IPS-18a (cell line): ENCODE results near the gene TP53AIP1.

Experiments
- H3K27ac ChIP-seq: one replicate; pipeline ENCODE4 v1.5.1; 2013; ENCODE audit warnings: low read length
- H3K27me3 ChIP-seq: one replicate; pipeline ENCODE4 v1.6.1; 2013; ENCODE audit warnings: mild to moderate bottlenecking, low read length; ENCODE audit not compliant: control insufficient read depth, insufficient read depth
- H3K36me3 ChIP-seq: one replicate; pipeline ENCODE4 v1.6.1; 2013; ENCODE audit warnings: low read depth, low read length; ENCODE audit not compliant: control insufficient read depth
- H3K4me1 ChIP-seq: one replicate; pipeline ENCODE4 v1.6.1; 2013; ENCODE audit warnings: low read depth, low read length; ENCODE audit not compliant: control insufficient read depth
- H3K4me3 ChIP-seq: one replicate; pipeline ENCODE4 v1.5.1; 2013; ENCODE audit warnings: low read length
- H3K9ac ChIP-seq: one replicate; pipeline ENCODE4 v1.6.1; 2013; ENCODE audit warnings: mild to moderate bottlenecking, low read length, moderate library complexity
- H3K9me3 ChIP-seq: one replicate; pipeline ENCODE4 v1.6.1; 2013; ENCODE audit warnings: low read depth, low read length; ENCODE audit not compliant: control insufficient read depth

TP53AIP1 gene

DNA sequence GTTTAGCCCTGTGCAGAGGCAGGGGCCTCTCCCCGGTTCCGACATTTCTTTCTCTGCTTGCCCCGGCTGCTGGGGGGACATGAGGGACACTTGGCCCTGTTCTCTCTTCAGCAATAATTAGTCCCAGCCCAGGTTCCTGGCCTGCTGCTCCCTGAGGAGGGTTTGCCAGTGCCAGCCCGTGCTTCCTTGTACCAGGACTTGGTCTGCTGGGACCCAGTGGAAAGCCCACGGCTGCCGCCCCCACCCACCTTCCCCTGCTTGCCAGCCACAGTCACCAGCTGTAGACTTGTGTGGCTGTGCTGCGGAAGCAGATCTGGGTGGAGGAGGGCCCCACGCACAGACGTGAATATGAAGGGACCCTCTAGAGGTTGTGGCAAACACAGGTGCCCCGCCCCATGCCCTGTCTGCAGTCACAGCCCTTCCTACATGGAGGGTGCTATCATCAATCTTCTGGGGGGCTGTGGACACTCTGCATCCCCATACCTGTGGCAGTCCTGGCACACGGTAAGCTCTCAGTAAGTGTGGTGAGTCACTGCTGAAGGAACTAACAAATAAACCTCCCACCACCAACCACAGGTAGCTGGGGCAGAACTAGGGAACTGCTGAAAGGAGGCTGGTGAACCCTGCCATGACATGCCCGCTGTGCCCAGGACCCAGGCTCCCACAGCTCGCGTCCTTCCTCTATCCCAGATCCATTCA, 949 bp downstream of the TP53AIP1 start:
- no peaks in the 10 kb centered on the region for H3K27me3 ChIP-seq
- H3K4me1 ChIP-seq: peaks cover 10% of the 10 kb centered on the region

GRCh38 chr11:128941110-128941509, 1.6 kb downstream of the TP53AIP1 start:
- no peaks in the 10 kb centered on the region for H3K9me3 ChIP-seq
- H3K4me3 ChIP-seq: no peak overlapping the region
- H3K9ac ChIP-seq: no peak overlapping the region
- H3K4me1 ChIP-seq: peaks cover 15% of the 10 kb centered on the region
- no peaks in the 10 kb centered on the region for H3K36me3 ChIP-seq
- H3K27me3 ChIP-seq: no peaks in the 10 kb centered on the region
- H3K27ac ChIP-seq: no peak overlapping the region

More for the DNA sequence above, 949 bp downstream of the TP53AIP1 start:
- no peak overlapping the region for H3K4me3 ChIP-seq
- no peaks in the 10 kb centered on the region for H3K36me3 ChIP-seq
- no peak overlapping the region for H3K27ac ChIP-seq
- no peaks in the 10 kb centered on the region for H3K9me3 ChIP-seq
- no peak overlapping the region for H3K9ac ChIP-seq

DNA sequence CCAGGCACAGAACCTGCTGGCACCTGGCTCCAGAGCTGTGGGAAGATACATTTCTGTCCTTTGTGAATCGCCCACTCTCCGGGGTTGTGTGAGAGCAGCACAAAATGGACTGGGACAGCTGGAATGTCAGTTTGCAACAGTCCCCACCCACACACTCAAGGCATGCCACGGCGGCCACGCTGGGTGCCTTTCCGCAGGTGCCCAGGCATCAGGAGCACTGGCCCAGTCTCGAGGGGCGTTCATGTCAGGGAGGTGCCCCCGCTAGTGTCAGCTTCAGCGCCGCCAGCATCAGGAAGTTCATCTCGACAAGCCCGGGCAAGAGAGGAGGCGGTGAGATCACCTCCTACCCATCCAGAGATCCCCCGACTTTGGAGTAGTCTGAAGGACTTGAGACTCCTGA, 2.1 kb downstream of the TP53AIP1 start:
- Histone ChIP-seq H3K4me3 (no peak overlapping the region), H3K27ac (no peak overlapping the region), H3K4me1 (peaks cover 15% of the 10 kb centered on the region), H3K36me3 (no peaks in the 10 kb centered on the region), H3K9me3 (no peaks in the 10 kb centered on the region), H3K27me3 (no peaks in the 10 kb centered on the region), H3K9ac (no peak overlapping the region)

DNA sequence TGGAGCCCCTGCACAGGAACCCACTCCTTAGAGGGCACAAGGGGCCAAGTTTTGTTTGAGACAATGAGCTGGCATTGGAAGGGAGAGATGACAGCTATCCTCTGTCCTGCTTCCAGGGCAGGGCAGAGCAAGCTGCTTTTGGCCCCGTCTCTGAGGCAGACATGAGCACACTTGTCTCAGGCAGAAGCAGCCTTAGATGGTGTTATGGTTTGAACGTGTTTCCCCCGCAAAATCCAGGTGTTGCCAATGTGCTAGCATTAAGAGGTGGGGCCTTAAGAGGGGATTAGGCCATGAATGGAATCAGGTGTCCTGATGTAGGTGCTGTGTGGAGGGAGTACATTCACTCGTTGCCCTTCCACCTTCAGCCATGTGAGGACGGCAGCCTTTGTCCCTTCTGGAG, 2.5 kb downstream of the TP53AIP1 start:
- Histone ChIP-seq H3K36me3 (no peaks in the 10 kb centered on the region), H3K9me3 (no peaks in the 10 kb centered on the region), H3K27me3 (no peaks in the 10 kb centered on the region), H3K4me1 (peaks cover 15% of the 10 kb centered on the region), H3K4me3 (no peak overlapping the region), H3K9ac (no peak overlapping the region), H3K27ac (no peak overlapping the region)

GRCh38 chr11:128939591-128939990, 3.1 kb downstream of the TP53AIP1 start:
- H3K4me3 ChIP-seq: no peak overlapping the region
- H3K27me3 ChIP-seq: no peaks in the 10 kb centered on the region
- peaks cover 15% of the 10 kb centered on the region for H3K4me1 ChIP-seq
- no peak overlapping the region for H3K9ac ChIP-seq
- no peak overlapping the region for H3K27ac ChIP-seq
- H3K9me3 ChIP-seq: no peaks in the 10 kb centered on the region
- H3K36me3 ChIP-seq: no peaks in the 10 kb centered on the region

GRCh38 chr11:128938156-128938885, 4.3 kb downstream of the TP53AIP1 start:
- Histone ChIP-seq H3K9me3 (no peaks in the 10 kb centered on the region), H3K4me1 (peaks cover 15% of the 10 kb centered on the region), H3K36me3 (no peaks in the 10 kb centered on the region)

DNA sequence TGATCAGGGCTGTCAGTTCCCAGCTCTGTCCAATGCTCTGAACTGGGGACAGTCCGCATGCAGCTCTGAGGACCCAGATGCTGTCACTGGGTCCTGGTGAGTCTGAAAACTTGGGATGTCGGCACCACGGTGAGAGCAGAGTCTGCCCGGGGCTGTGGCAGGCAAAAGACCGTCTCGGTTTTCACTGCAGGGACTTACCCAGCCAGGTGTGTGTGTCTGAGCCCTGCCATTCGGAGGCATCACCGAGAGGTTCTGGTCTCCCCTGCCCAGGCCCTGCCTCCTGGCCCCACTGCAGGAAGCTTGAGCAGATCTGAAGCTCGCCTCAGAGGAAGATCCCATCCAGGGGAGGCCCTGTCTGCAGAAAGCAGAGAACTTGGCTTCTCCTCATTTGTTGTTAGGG, 5.2 kb downstream of the TP53AIP1 start:
- Histone ChIP-seq H3K4me1 (peaks cover 15% of the 10 kb centered on the region), H3K36me3 (no peaks in the 10 kb centered on the region), H3K27me3 (peaks cover 6% of the 10 kb centered on the region), H3K9me3 (no peaks in the 10 kb centered on the region), H3K4me3 (no peak overlapping the region), H3K27ac (no peak overlapping the region), H3K9ac (no peak overlapping the region)

More at GRCh38 chr11:128938156-128938885, 4.3 kb downstream of the TP53AIP1 start:
- peaks cover 2% of the 10 kb centered on the region for H3K27me3 ChIP-seq
- H3K27ac ChIP-seq: no peak overlapping the region
- no peak overlapping the region for H3K9ac ChIP-seq
- no peak overlapping the region for H3K4me3 ChIP-seq

DNA sequence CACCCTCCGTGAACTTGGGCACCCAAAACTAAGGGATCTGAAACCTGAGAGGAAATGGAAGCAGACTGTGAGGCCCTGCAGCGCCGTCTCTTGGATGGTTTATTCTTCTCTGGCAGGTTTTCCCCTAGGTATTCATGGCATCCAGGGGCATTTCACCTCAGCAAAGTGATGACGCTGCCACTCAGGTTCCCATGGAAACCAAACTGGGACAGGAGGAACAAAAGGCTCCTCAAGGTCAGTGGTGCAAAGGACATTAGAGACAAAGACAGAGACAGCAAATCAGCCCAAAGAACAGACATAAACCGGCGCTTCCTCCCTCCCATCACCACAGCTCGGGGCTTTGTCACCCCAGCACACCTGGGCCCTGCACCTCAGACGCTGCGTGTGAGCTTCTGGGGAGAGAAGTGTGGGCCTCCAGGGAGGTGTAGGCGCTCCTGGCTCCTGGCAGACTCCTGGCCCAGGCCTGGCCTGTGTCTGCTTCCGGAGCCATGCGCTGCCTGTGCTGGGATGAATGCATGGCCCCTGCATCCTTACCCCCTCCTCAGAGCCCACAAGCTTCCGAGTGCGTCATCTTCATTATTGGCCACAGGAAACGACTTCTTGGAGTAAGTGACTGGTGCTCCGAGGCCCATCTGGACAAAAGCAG, 5.9 kb downstream of the TP53AIP1 start:
- H3K36me3 ChIP-seq: no peaks in the 10 kb centered on the region
- H3K9me3 ChIP-seq: no peaks in the 10 kb centered on the region
- peak overlapping the region; percentile 78 for H3K27ac ChIP-seq
- peaks cover 15% of the 10 kb centered on the region for H3K4me1 ChIP-seq
- no peak overlapping the region for H3K4me3 ChIP-seq
- peak overlapping the region; percentile 42 for H3K9ac ChIP-seq
- peaks cover 13% of the 10 kb centered on the region for H3K27me3 ChIP-seq

DNA sequence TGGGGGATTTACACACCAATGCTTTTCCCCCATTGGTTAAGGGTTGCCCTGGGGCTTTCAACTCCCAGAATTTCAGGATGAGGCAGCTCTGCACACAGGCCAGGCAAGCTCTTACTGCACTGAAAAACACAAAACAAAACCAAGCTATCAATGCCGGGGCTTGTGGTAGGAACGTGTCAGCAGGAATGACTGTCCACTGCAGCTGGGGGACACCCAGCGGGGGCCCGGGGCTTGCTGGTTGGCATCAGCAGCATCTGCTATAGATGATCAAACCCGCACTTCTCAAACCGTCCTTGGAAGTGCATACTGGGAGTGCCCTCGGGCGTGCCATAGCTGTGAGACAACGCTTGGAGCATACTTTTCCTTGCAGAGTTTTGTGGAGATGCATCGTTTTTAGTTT, 7.7 kb downstream of the TP53AIP1 start:
- Histone ChIP-seq H3K27ac (no peak overlapping the region), H3K9ac (no peak overlapping the region), H3K4me3 (no peak overlapping the region), H3K4me1 (peaks cover 17% of the 10 kb centered on the region), H3K27me3 (peaks cover 19% of the 10 kb centered on the region), H3K9me3 (no peaks in the 10 kb centered on the region), H3K36me3 (no peaks in the 10 kb centered on the region)

- H3K4me1 ChIP-seq: peaks cover 23% of the 10 kb centered on the region
- H3K9ac ChIP-seq: no peak overlapping the region
- H3K9me3 ChIP-seq: no peaks in the 10 kb centered on the region
- peaks cover 25% of the 10 kb centered on the region for H3K27me3 ChIP-seq
- H3K4me3 ChIP-seq: no peak overlapping the region
- no peak overlapping the region for H3K27ac ChIP-seq
- no peaks in the 10 kb centered on the region for H3K36me3 ChIP-seq
Measured at GRCh38 chr11:128934351-128934750, 8.3 kb downstream of the TP53AIP1 start.

GRCh38 chr11:128933481-128934178, 9.0 kb downstream of the TP53AIP1 start:
- Histone ChIP-seq H3K9me3 (no peaks in the 10 kb centered on the region), H3K9ac (no peak overlapping the region), H3K4me1 (peaks cover 25% of the 10 kb centered on the region), H3K4me3 (no peak overlapping the region), H3K36me3 (no peaks in the 10 kb centered on the region), H3K27me3 (peaks cover 32% of the 10 kb centered on the region), H3K27ac (no peak overlapping the region)
